AG10803 (cell line): Measurements from ENCODE around the gene CNOT9.

ENCODE experiments used
- DNase-seq: peaks from one replicate; pipeline ENCODE4 v3.0.0; 2010; ENCODE audit warnings: low read depth
- H3K4me3 ChIP-seq: 2 replicates; pipeline ENCODE4 v1.5.1; 2011; ENCODE audit warnings: mild to moderate bottlenecking, low read length, control low read depth
- TF ChIP-seq, protein P1 (sequence below): conservative IDR thresholded peaks from 2 replicates; pipeline ENCODE4 v1.5.1; 2011; ENCODE audit warnings: mild to moderate bottlenecking, low read length, control low read depth, inconsistent platforms

Gene CNOT9

DNA sequence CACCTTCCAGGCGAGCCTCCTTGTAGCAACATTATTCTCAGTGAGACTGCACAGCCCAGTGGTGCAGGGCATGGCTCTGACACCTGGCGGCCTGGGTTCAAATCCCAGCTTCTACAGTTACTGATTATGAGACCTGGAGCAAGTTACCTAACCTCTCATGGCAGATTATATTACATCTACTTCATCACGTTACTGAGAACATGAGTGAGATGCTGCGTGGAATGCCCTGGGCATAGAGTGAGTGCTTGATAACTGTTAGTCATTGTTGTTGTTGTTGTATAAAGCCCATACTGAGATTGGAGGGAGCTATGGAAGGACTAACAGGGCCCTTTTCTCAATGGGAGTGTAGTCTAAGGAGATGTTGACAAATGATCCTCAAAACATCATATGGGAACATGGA lies 57.7 kb downstream of the CNOT9 start:
- H3K4me3 ChIP-seq = no peak overlapping the region
- no peak for DNase-seq
- TF ChIP-seq, protein P1, sequence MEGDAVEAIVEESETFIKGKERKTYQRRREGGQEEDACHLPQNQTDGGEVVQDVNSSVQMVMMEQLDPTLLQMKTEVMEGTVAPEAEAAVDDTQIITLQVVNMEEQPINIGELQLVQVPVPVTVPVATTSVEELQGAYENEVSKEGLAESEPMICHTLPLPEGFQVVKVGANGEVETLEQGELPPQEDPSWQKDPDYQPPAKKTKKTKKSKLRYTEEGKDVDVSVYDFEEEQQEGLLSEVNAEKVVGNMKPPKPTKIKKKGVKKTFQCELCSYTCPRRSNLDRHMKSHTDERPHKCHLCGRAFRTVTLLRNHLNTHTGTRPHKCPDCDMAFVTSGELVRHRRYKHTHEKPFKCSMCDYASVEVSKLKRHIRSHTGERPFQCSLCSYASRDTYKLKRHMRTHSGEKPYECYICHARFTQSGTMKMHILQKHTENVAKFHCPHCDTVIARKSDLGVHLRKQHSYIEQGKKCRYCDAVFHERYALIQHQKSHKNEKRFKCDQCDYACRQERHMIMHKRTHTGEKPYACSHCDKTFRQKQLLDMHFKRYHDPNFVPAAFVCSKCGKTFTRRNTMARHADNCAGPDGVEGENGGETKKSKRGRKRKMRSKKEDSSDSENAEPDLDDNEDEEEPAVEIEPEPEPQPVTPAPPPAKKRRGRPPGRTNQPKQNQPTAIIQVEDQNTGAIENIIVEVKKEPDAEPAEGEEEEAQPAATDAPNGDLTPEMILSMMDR = no peak

DNA sequence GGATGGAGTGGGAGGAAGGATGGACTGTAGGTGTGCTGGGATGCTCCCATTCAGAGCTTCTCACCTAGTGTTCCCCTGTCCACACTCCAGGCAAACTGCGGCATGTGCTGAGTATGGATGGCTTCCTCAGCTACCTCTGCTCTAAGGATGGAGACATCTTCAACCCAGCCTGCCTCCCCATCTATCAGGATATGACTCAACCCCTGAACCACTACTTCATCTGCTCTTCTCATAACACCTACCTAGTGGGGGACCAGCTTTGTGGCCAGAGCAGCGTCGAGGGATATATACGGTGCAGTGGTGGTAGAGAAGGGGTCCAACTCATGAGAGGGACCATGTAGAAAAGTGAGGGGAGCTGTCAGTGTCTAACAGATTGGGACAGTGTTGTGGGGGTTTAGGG lies 59.3 kb downstream of the CNOT9 start:
- TF ChIP-seq, protein P1 = no peak

DNA sequence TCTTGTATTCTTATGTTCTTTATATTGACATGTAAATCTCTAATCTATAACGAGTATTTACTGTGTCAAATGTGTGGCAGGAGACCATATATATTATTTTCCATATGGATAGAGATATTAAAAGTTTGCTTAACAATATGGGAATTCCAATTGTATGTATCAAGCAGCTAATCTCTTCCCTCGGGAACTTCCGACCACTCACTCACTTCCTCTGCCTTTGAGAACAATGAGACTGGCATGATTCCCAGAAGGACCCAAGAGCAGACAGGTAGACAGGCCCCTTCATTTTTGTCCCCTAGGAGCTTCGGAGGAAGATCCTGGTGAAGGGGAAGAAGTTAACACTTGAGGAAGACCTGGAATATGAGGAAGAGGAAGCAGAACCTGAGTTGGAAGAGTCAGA lies 63.2 kb downstream of the CNOT9 start:
- DNase-seq = no peak
- H3K4me3 ChIP-seq = no peak overlapping the region

More for the DNA sequence above, 59.3 kb downstream of the CNOT9 start:
- H3K4me3 ChIP-seq = no peak overlapping the region
- no peak for DNase-seq

DNA sequence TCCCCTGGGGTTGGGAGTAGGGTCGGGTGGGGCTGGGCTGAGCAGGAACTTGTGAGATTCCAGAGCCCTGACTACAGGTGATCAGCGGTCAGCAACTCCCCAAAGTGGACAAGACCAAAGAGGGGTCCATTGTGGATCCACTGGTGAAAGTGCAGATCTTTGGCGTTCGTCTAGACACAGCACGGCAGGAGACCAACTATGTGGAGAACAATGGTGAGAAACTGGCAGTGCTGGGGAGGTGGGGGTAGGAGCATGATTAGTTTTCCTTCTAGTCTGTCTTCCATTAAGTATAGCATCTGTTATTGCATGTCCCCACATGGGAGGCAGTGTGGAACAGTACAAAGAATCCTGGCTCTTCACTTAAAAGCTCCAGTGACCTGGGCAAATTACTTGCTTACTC lies 67.1 kb downstream of the CNOT9 start:
- TF ChIP-seq, protein P1 = no peak

More for the DNA sequence above, 63.2 kb downstream of the CNOT9 start:
- TF ChIP-seq, protein P1 = no peak

DNA sequence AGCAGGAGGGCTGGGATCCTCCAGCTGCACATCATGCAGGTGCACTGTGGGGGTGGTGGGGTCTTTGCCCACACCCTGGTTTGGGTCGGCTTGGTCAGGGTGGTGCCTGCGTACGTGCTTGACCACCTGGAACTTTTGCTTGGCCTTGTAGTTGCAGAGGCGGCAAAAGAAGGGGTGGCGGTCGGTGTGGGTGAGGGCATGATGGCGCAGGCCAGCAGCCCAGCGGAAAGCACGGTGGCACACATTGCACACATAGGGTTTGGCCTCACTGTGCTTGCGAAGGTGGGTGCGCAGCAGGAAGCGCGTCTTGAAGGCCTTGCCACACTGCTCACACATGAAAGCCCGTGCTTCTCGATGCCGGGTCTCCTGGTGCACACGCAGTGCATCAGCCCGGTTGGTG lies 69.7 kb downstream of the CNOT9 start:
- no peak for DNase-seq
- TF ChIP-seq, protein P1 = no peak

More for the DNA sequence above, 67.1 kb downstream of the CNOT9 start:
- no peak overlapping the region for H3K4me3 ChIP-seq
- DNase-seq = no peak

DNA sequence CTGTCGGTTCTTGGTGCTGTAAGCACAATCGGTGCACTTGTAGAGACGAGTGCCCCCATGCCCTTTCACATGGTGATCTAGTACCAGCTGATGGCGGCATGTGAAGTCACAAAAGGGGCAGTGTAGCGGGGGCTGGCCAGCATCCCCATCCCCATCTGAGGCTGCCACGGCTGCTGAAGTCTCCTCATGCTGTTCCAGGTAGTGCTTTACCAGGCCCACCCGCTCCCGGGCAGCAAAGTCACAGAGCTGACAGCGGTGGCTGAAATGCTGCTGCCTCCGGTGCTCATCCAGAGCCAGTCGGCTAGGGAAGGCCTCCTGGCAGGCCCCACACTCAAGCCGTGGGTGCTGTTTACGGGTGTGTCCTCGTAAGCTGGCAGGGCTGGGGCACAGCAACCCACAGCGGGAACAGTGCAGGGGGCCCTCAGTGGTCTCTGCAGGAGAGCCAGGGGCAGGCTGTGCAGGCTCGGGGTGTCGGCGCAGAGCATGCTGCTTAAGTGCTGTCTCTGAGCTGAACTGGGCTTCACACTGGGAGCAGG lies 73.5 kb downstream of the CNOT9 start:
- DNase-seq = no peak
- no peak overlapping the region for H3K4me3 ChIP-seq
- TF ChIP-seq, protein P1 = no peak

More for the DNA sequence above, 69.7 kb downstream of the CNOT9 start:
- no peak overlapping the region for H3K4me3 ChIP-seq

DNA sequence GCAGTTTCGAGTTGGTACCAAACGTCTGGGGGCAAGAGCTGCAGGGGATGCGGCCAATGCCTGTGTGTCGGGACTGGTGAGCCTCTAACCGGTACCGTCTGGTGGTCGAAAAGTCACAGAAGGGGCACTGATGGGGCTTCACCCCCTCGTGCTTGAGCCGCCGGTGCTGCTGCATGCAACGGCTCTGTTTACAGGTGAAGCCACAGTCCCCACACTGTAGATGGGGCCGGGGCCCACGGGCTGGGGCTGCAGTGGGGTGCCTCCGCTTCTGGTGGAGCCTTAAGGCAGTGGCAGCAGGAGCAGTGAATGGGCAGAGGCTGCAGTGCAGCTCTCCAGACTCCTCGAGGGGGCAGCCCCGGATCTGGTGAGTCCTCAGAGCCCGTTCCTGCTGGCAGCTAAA lies 74.1 kb downstream of the CNOT9 start:
- H3K4me3 ChIP-seq = no peak overlapping the region
- DNase-seq = no peak
- TF ChIP-seq, protein P1 = no peak
